NAMALWA (cell line): Measurements from ENCODE around the gene GK.
"Not testable (repeated sequence)": the region's sequence is repeated elsewhere in the genome, so short reads cannot be mapped to it uniquely, and the experiment has no call there.

Experiments used
- DNase-seq: peaks from one replicate; pipeline ENCODE4 v3.0.0-alpha.2; 2015; ENCODE audit warnings: low spot score

Gene GK

GRCh38 chrX:30654386-30654785 lies 1.2 kb downstream of the GK start:
- not testable (repeated sequence) for DNase-seq

GRCh38 chrX:30654989-30655607 lies 1.9 kb downstream of the GK start:
- no peak for DNase-seq

- DNase-seq = no peak
These were observed 2.8 kb downstream of the GK start for GRCh38 chrX:30655991-30656390.

- DNase-seq = no peak
These were observed 4.3 kb downstream of the GK start for GRCh38 chrX:30657196-30658161.

GRCh38 chrX:30659421-30659820 lies 6.2 kb downstream of the GK start:
- no peak for DNase-seq

DNA sequence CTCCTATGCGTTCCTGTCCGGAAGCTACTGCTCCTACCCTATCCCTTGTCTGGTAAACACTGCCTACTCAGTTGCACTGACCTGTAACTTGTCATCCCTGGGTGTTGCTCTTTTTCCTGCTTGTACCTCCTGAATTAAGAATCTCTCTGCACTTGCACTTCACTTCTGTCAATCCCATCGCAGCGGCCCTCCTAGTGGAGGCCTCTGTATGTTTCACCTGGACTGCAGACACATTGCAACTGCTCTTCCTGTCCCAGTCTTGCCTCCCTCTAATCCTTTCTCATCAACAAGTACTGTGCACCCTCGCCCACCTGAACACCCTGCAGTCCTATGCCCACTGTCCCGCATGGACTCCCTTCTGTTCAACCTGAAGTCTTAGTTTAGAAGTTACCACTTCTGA lies 8.0 kb downstream of the GK start:
- no peak for DNase-seq

DNA sequence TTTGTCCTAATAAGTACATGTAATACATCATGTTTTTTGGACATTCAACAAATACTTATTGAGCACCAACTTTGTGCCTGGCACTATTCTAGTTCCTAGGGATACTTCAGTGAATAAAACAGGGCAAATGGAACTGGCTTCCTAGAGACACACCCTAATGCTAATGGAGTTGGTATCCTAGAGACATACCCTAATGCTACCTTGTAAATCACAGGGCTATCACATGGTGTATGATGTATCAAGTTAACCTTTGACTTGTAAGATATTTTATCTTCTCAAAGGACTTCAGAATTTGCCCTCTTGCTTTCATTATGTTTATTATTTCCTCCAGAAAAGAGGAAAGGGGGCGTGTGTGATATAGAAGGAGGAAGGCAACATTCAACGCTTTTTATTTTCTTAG lies 10.1 kb downstream of the GK start:
- no peak for DNase-seq

DNA sequence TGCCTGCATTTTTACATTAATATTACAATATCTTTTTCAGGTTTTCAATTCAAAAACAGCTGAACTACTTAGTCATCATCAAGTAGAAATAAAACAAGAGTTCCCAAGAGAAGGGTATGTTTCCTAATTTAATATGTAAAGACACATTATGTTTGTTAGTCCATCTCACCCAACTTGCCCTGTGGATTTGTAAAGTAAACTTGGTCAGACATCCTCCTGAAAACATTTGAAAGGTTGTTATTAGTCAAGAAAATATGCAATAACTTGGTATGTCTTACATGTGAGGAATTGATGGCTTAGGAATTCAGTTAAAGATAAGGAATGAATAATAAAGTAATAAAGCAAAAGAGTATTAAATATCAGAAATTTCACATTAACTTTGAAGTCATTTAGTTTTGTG lies 12.2 kb downstream of the GK start:
- no peak for DNase-seq

DNA sequence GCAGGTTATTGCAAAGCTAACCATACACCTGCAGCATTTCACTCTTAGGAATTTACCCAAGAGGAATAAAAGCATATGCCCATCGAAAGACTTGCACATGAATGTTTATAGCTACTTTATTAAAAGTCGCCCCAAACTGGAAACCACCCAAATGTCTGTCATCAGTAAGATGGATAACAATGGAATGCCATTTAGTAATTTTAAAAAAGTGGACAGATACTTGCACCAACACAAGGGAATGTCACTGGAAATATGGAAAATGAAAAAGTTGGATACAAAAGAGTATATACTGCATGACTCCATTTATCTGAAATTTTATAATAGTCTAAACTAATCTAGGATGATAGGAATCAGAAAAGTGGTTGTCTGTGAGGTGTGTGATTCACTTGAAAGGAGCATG lies 12.9 kb downstream of the GK start:
- no peak for DNase-seq

DNA sequence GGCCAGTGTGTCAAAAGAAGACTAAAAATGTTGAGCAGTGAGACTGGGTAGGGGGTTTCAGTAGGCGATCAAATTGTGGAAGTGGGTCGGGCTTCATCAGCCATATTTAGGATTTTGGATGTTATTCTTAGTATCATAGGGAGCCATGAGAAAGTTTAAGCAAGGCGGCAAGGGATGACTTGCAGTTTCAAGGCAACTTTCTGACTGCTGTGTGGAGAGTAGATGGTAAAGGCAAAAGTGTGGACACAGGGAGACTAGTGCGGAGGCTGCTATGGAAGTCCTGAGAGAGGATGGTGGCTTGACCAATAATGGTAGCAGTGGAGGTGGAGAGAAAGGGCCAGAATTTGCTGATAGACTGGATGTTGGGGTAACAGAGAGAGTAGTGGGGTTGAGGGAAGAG lies 15.4 kb downstream of the GK start:
- no peak for DNase-seq

DNA sequence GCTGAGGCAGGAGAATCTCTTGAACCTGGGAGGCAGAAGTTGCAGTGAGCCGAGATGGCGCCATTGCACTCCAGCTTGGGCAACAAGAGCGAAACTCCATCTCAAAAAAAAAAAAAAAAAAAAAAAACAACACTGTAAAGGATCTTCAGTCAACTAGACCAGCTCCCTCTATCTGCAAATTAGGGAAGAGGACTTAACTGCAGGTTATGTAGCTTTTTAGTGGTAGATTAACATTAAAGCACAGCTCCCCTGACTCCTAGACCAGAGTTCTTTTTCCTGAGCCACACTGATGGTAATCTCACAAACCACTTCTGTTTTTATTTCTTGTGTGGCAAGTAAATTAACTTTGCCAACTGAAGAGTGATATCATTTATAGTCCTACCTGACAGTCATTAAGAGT lies 18.0 kb downstream of the GK start:
- not testable (repeated sequence) for DNase-seq

- no peak for DNase-seq
These were observed 20.0 kb downstream of the GK start for GRCh38 chrX:30673127-30673796.

- no peak for DNase-seq
These were observed 20.8 kb downstream of the GK start for GRCh38 chrX:30673884-30674598.

DNA sequence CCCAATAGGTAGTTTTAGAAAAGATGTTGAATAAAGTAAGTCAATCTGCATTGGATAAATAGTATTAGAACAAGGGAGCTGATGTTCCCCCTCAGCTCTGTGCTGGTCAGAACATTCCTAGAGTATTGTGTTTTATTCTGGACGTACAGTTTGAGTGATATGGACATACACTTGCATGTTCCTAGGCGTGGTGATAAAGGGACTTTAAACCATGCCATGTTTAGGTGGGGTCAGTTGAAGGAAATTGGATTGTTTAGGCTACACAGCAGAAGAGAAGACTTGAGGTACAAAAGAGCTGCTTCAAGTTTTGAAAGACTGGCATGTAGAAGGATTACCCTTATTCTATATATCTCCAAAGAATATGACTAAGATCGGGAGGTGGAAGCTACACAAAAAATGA lies 21.6 kb downstream of the GK start:
- no peak for DNase-seq

DNA sequence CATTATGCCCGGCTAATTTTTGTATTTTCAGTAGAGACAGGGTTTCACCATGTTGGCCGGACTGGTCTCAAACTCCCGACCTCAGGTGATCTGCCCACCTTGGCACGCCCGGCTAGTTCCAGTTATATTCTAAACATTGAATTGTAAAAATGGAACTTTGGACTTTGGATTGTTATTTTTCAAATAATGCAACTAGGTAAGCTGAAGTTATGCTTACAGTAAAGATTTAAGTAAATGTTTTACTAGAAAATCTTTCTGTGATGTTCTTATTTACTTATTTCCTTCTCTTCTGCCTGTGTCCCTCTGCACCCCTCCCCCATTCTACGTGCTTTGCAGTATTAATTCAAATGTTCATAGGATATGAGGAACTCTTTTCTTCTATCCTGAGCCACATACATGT lies 26.1 kb downstream of the GK start:
- no peak for DNase-seq

DNA sequence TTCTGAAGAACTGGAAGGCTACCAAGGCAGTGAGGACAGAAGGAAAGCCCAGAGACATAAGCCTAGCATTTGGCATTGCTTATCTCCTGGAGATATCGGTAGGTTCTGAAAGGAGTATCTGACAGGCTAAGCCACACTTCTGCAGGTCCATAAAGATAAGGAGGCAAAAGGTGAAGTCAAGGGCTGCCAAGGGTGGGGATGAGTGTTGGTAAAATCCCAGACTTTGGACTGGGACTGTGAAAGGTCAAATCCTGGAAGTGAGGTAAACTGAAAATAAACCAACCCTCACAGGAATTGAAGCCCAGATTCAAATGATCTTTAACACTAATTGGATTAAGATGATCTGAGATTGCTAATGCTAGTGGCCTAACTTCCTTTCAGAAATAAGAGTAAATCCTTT lies 27.4 kb downstream of the GK start:
- DNase-seq = no peak

GRCh38 chrX:30688641-30689040 lies 35.4 kb downstream of the GK start:
- DNase-seq = no peak

- no peak for DNase-seq
These were observed 35.9 kb downstream of the GK start for GRCh38 chrX:30689116-30689515.

GRCh38 chrX:30690330-30690729 lies 37.1 kb downstream of the GK start:
- no peak for DNase-seq

DNA sequence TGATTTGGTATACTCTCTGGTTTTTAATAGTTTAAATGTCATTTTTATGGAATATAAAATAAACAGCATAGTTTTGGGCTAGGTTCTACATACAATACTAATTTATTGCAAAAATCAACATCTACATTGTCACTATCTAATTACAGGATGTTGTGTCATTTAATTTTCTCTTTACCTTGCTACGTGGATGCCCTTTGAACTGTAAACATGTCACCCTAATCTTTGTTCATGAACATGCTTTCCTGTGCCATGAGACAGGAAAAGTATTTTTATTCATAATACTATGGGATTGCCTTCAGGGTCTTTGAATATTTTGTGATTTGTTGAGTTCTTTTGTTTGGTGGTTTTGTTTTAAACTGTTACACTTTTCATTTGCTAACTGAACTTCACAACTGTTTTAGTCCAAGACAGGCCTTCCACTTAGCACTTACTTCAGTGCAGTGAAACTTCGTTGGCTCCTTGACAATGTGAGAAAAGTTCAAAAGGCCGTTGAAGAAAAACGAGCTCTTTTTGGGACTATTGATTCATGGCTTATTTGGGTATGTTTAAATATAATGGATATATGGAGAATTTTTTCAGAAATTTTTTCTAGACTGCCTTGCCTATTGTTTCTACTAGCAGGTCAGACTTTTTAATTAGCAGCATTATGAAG lies 40.9 kb downstream of the GK start:
- no peak for DNase-seq

DNA sequence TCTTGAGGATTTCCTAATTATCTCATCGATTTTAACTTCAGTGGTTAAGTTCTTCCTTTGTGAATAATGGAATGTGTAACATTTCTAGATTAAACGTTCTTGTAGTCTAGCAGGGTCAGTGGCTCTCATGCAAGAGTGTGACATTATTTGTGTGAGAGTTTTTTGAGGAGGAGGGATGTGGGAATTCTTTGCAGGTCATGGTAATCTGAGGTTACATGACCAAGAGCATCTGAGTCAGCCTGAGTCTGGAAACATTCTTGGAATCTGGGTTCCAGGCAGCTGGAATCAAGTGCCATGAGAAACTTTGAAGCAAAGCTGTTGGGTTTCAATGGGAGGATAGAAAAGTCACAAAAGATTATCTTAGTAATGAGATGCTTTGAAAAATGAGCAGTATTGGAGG lies 49.5 kb downstream of the GK start:
- no peak for DNase-seq

DNA sequence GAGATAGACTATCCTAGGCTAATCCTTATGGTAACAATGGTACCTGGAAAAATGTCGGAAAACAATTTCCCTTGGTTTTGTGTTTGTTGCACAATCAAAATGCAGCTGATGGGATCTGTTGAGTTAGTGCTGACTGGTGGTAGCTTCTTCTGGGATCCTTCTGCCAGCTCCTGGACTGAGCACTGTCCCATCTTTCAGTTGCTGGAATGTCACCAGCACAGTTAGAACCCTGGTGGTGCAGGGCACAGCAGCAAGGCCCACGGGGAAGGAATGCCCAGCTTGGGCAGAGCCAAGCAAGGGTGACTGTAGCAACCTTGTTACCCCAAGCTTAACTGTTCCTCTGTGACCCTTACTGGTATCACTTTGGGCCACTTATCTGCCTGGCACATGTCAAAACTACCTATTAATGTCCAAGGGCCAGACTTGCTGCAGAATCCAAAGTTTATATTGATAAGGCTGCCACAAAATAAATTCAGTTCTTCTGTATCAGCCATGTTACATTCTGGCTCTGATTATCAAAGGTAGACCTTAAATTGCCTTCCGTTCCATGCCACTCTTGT lies 53.1 kb downstream of the GK start:
- no peak for DNase-seq
